A549 (cell line): Measurements from ENCODE around the gene GABRR3. TPM values are rescaled to one million over a fixed set of nuclear protein-coding genes. Genes with fewer than 3 reads are reported as not detected.
A peak's percentile ranks its signal among the peaks of the same experiment; 100 is the strongest.

Experiments used
- ATAC-seq, 2 experiments: fragments of 200-7000 bp in 1 of 2; fragments of >200 bp in 1 of 2; cut with Nextera tagmentation in 1 of 2; cut with Tn5 transposase in 1 of 2; 3 replicates each; pipeline versions ENCODE4 v1.8.0 to v1.9.1; 2018 to 2020; ENCODE audit warnings: mild to moderate bottlenecking in 1 of 2, moderate library complexity in 1 of 2
- CTCF ChIA-PET: fragments of 300-600 bp; sonication (Branson Sonifier 250); formaldehyde crosslinking; extraction: SDS; loops from one replicate; lab custom pipeline; 2021; ENCODE audit warnings: antibody characterized with exemption, inconsistent platforms; lab: Yijun Ruan, JAX
- POLR2A ChIA-PET: fragments of 350-600 bp; formaldehyde crosslinking; extraction: SDS; loops from one replicate; lab custom pipeline; 2021; ENCODE audit warnings: antibody characterized with exemption, inconsistent platforms; lab: Yijun Ruan, JAX
- DNase-seq, 2 experiments: peaks; one replicate each; pipeline versions ENCODE4 v3.0.0 to v3.0.0-alpha.2; 2011 to 2016; ENCODE audit warnings: low read depth in 1 of 2, low spot score in 1 of 2
- FAIRE-seq: peaks from 2 replicates; lab custom pipeline; 2011; peaks lifted over from hg19 to GRCh38; lab: Jason Lieb, UNC
- H3K27ac ChIP-seq, 2 experiments: fragments of >200 bp; sonication (Bioruptor Twin); formaldehyde crosslinking; 3 replicates each; pipeline ENCODE4 v1.5.1; 2016 to 2017
- H3K4me1 ChIP-seq: fragments of >200 bp; sonication (Bioruptor Twin); formaldehyde crosslinking; 3 replicates; pipeline ENCODE4 v1.6.1; 2016
- H3K4me2 ChIP-seq: fragments of >200 bp; sonication (Bioruptor Twin); formaldehyde crosslinking; 3 replicates; pipeline ENCODE4 v1.6.1; 2016
- H3K4me3 ChIP-seq: fragments of >200 bp; sonication (Bioruptor Twin); formaldehyde crosslinking; 3 replicates; pipeline ENCODE4 v1.5.1; 2016
- H3K9me3 ChIP-seq: fragments of >200 bp; sonication (Bioruptor Twin); formaldehyde crosslinking; 3 replicates; pipeline ENCODE4 v1.6.1; 2016
- BHLHE40 ChIP-seq: IDR thresholded peaks from 2 replicates; pipeline ENCODE4 v1.6.1; 2012; ENCODE audit warnings: low read depth, low read length, inconsistent platforms
- CEBPB ChIP-seq, 2 experiments: fragments of >200 bp in 1 of 2; sonication (Bioruptor Twin) in 1 of 2; formaldehyde crosslinking in 1 of 2; IDR thresholded peaks; 2 replicates each; pipeline ENCODE4 v1.6.1; 2012 to 2016
- CHD4 ChIP-seq: fragments of 200-600 bp; sonication (generic); IDR thresholded peaks from 2 replicates; pipeline ENCODE4 v1.6.1; 2016; ENCODE audit warnings: antibody characterized with exemption, mild to moderate bottlenecking, borderline replicate concordance
- CTCF ChIP-seq: fragments of >200 bp; sonication (Bioruptor Twin); formaldehyde crosslinking; IDR thresholded peaks from 3 replicates; pipeline ENCODE4 v1.5.1; 2016
- E2F6 ChIP-seq: IDR thresholded peaks from 2 replicates; pipeline ENCODE4 v1.6.1; 2012; ENCODE audit warnings: low read depth, borderline replicate concordance
- FOSB ChIP-seq: fragments of 250-450 bp; sonication (Bioruptor Pico); IDR thresholded peaks from 2 replicates; pipeline ENCODE4 v1.5.0; 2020; ENCODE audit warnings: mild to moderate bottlenecking, moderate library complexity
- FOXS1 ChIP-seq: fragments of 250-450 bp; sonication (Bioruptor Pico); IDR thresholded peaks from 2 replicates; pipeline ENCODE4 v1.5.0; 2020; ENCODE audit warnings: mild to moderate bottlenecking, moderate library complexity
- GATA3 ChIP-seq: IDR thresholded peaks from 2 replicates; pipeline ENCODE4 v1.6.1; 2012; ENCODE audit warnings: borderline replicate concordance
- HDAC2 ChIP-seq: fragments of 200-600 bp; sonication (generic); IDR thresholded peaks from 2 replicates; pipeline ENCODE4 v1.6.1; 2016
- HEYL ChIP-seq: fragments of 250-450 bp; sonication (Bioruptor Pico); IDR thresholded peaks from 2 replicates; pipeline ENCODE4 v1.8.0; 2021; ENCODE audit warnings: mild to moderate bottlenecking, moderate library complexity
- HMGXB4 ChIP-seq: fragments of 250-450 bp; sonication (Bioruptor Pico); IDR thresholded peaks from 2 replicates; pipeline ENCODE4 v1.5.0; 2021; ENCODE audit warnings: mild to moderate bottlenecking, moderate library complexity, borderline replicate concordance
- KDM5A ChIP-seq: fragments of 200-600 bp; sonication (generic); IDR thresholded peaks from 2 replicates; pipeline ENCODE4 v1.6.1; 2016; ENCODE audit warnings: antibody characterized with exemption, mild to moderate bottlenecking
- MAFK ChIP-seq: fragments of 450-650 bp; IDR thresholded peaks from 2 replicates; pipeline ENCODE4 v1.6.1; 2014; ENCODE audit not compliant: partially characterized antibody
- MAZ ChIP-seq: fragments of 150-350 bp; IDR thresholded peaks from 2 replicates; pipeline ENCODE4 v1.6.1; 2014; ENCODE audit warnings: antibody characterized with exemption, low read depth, low read length, borderline replicate concordance
- MYC ChIP-seq: IDR thresholded peaks from 2 replicates; pipeline ENCODE4 v1.6.1; 2012; ENCODE audit warnings: mild to moderate bottlenecking, inconsistent platforms, low read length, improper control_type of control experiment, borderline replicate concordance
- NFE2L2 ChIP-seq: fragments of 150-350 bp; conservative IDR thresholded peaks from 2 replicates; pipeline ENCODE4 v1.6.1; 2014; ENCODE audit warnings: low read length
- NPAS2 ChIP-seq: fragments of 250-450 bp; sonication (Bioruptor Pico); IDR thresholded peaks from 2 replicates; pipeline ENCODE4 v1.8.0; 2022; ENCODE audit warnings: mild to moderate bottlenecking, moderate library complexity, borderline replicate concordance
- NR3C1 ChIP-seq: fragments of >200 bp; sonication (Bioruptor Twin); formaldehyde crosslinking; IDR thresholded peaks from 3 replicates; pipeline ENCODE4 v1.6.1; 2017
- PHF8 ChIP-seq: fragments of 200-600 bp; sonication (generic); IDR thresholded peaks from 2 replicates; pipeline ENCODE4 v1.6.1; 2016; ENCODE audit warnings: low read depth, mild to moderate bottlenecking, antibody characterized with exemption, moderate library complexity, borderline replicate concordance
- POLR2AphosphoS2 ChIP-seq: conservative IDR thresholded peaks from 2 replicates; pipeline ENCODE4 v1.6.1; 2012; ENCODE audit warnings: low read length, improper control_type of control experiment, inconsistent platforms
- RCOR1 ChIP-seq: fragments of 150-350 bp; IDR thresholded peaks from 2 replicates; pipeline ENCODE4 v1.6.1; 2014; ENCODE audit warnings: antibody characterized with exemption, low read length, low read depth
- RNF2 ChIP-seq: fragments of 200-600 bp; sonication (generic); IDR thresholded peaks from 2 replicates; pipeline ENCODE4 v1.6.1; 2016; ENCODE audit warnings: low read depth, mild to moderate bottlenecking, antibody characterized with exemption, moderate library complexity, borderline replicate concordance
- SREBF2 ChIP-seq: fragments of 450-650 bp; IDR thresholded peaks from 2 replicates; pipeline ENCODE4 v1.6.1; 2014; ENCODE audit warnings: mild to moderate bottlenecking, moderate library complexity
- USF2 ChIP-seq: fragments of 450-650 bp; IDR thresholded peaks from 2 replicates; pipeline ENCODE4 v1.6.1; 2014; ENCODE audit warnings: antibody characterized with exemption
- ZC3H11A ChIP-seq: fragments of 450-650 bp; IDR thresholded peaks from 2 replicates; pipeline ENCODE4 v1.6.1; 2014; ENCODE audit warnings: antibody characterized with exemption, mild to moderate bottlenecking
- WGBS: methylation state at CpG from one replicate; pipeline ENCODE4 v1.1.6; 2017; ENCODE audit errors: missing lambda C conversion rate; 5-methylcytosine and 5-hydroxymethylcytosine counted together
- polyA plus RNA-seq, 4 experiments: library from polyadenylated mRNA; depleted of rRNA in 3 of 4; stranded (reverse); fragments of >200 nt; fragmentation: RNase III in 1 of 4; extraction: RNeasy Plus Mini Kit Qiagen cat#74134 plus additional on column Dnase treatment in 1 of 4; gene quantifications; 2 replicates in 3 of 4; 3 replicates in 1 of 4; pipeline ENCODE4 v1.2.3, GENCODE V29; 2011 to 2017

The GABRR3 gene
- polyA plus RNA-seq, 2 of the 4 experiments (the other 2 are of a cell fraction) = not detected

- ChIA-PET POLR2A (no interaction called here), CTCF (interaction anchor here (0.6 to 7.9 kb wide), 14 partner anchors 9 to 534 kb away, joined by 3 to 89 read pairs (median 4); partner anchors contain the start of gene CRYBG3)
- H3K4me2 ChIP-seq = no peak overlapping the region
- WGBS = 9% methylated on average over 3 of the region's 3 CpGs
- TF ChIP-seq ZC3H11A = no peak
- TF ChIP-seq PHF8 = no peak
- no peak for TF ChIP-seq SREBF2
- TF ChIP-seq HDAC2 = no peak
- no peak for TF ChIP-seq USF2
- no peak for TF ChIP-seq KDM5A
- TF ChIP-seq MAZ = no peak
- no peak for TF ChIP-seq POLR2AphosphoS2
- no peak for TF ChIP-seq NR3C1
- no peak for TF ChIP-seq NPAS2 (CRISPR knock-in tag)
- TF ChIP-seq RNF2 = no peak
- TF ChIP-seq MAFK = no peak
- no peak for TF ChIP-seq CEBPB (IDR thresholded peaks at IDR 0.05)
- no peak for TF ChIP-seq CTCF
- no peak for TF ChIP-seq CHD4
- no peak for TF ChIP-seq E2F6
- no peak overlapping the region for H3K27ac ChIP-seq
- 0 out of 3 replicates have a peak, but pooled peaks cover 4% of the 10 kb centered on the region for H3K9me3 ChIP-seq
- DNase-seq (no peak), ATAC-seq (no peak), FAIRE-seq (no peak)
- H3K4me1 ChIP-seq = no peaks in the 10 kb centered on the region
- no peak overlapping the region for H3K4me3 ChIP-seq
These were observed 3.2 kb upstream of the GABRR3 start for GRCh38 chr3:98038286-98038685.

- WGBS = 36% methylated on average over 2 of the region's 2 CpGs
- ChIA-PET CTCF (interaction anchor here (1.3 kb wide), 1 partner anchor 48 kb away, joined by 3 read pairs; no protein-coding TSS in a partner anchor), POLR2A (no interaction called here)
- TF ChIP-seq FOSB (CRISPR knock-in tag) (no peak), POLR2AphosphoS2 (no peak), MAFK (peak; percentile 72)
- DNase-seq = no peak
- Histone ChIP-seq H3K4me2 (no peak overlapping the region), H3K9me3 (no peaks in the 10 kb centered on the region), H3K4me1 (no peaks in the 10 kb centered on the region), H3K27ac (no peak overlapping the region), H3K4me3 (no peak overlapping the region)
- FAIRE-seq = no peak
- ATAC-seq = no peak
These were observed 629 bp downstream of the GABRR3 start for GRCh38 chr3:98034486-98034885.

GRCh38 chr3:98034036-98034435 is 1.1 kb downstream of the GABRR3 start:
- CTCF ChIA-PET = interaction anchor here (0.9 to 1.3 kb wide), 2 partner anchors 48 to 296 kb away, joined by 3 read pairs; no protein-coding TSS in a partner anchor
- H3K4me2 ChIP-seq = no peak overlapping the region
- FAIRE-seq (no peak), ATAC-seq (no peak), DNase-seq (no peak)
- POLR2A ChIA-PET = no interaction called here
- no peak overlapping the region for H3K4me3 ChIP-seq
- H3K9me3 ChIP-seq = no peaks in the 10 kb centered on the region
- no peaks in the 10 kb centered on the region for H3K4me1 ChIP-seq
- TF ChIP-seq NR3C1 (no peak), PHF8 (no peak), MYC (no peak), BHLHE40 (no peak), CTCF (no peak), GATA3 (no peak), NFE2L2 (no peak), KDM5A (no peak), HEYL (CRISPR knock-in tag) (no peak), HMGXB4 (CRISPR knock-in tag) (no peak), MAFK (no peak), RCOR1 (no peak), FOXS1 (CRISPR knock-in tag) (no peak)
- no peak overlapping the region for H3K27ac ChIP-seq
- 17% methylated on average over 2 of the region's 2 CpGs for WGBS
